Progenitor cell of endocrine pancreas (in vitro differentiated cells): ENCODE data around the gene KCTD8. TPM values are rescaled to one million over a fixed set of nuclear protein-coding genes. Genes with fewer than 3 reads are reported as not detected.
"Not testable (repeated sequence)": the region's sequence is repeated elsewhere in the genome, so short reads cannot be mapped to it uniquely, and the experiment has no call there.

Experiments used
- DNase-seq: peaks from one replicate; pipeline ENCODE4 v3.0.0; 2021; ENCODE audit warnings: low spot score; ENCODE audit not compliant: unreplicated experiment
- H3K27ac Mint-ChIP-seq: 2 replicates; pipeline ENCODE4 v1.8.0; 2021; ENCODE audit warnings: mild to moderate bottlenecking, moderate library complexity, mixed read lengths
- H3K27me3 Mint-ChIP-seq: 2 replicates; pipeline ENCODE4 v1.8.0; 2021; ENCODE audit warnings: mixed read lengths
- H3K36me3 Mint-ChIP-seq: 2 replicates; pipeline ENCODE4 v1.8.0; 2022; ENCODE audit warnings: mixed read lengths; ENCODE audit not compliant: insufficient read depth
- H3K4me1 Mint-ChIP-seq: 2 replicates; pipeline ENCODE4 v1.8.0; 2021; ENCODE audit warnings: low read depth, mixed read lengths
- H3K4me3 Mint-ChIP-seq: 2 replicates; pipeline ENCODE4 v1.8.0; 2021; ENCODE audit warnings: low read depth, mild to moderate bottlenecking, moderate library complexity, mixed read lengths
- H3K9me3 Mint-ChIP-seq: 2 replicates; pipeline ENCODE4 v1.8.0; 2021; ENCODE audit warnings: low read depth, mixed read lengths
- CTCF ChIP-seq: fragments of 200-600 bp; sonication (generic); IDR thresholded peaks from one replicate; pipeline ENCODE4 v1.5.0; 2021; ENCODE audit warnings: antibody characterized with exemption, mild to moderate bottlenecking; ENCODE audit not compliant: unreplicated experiment
- total RNA-seq: library from RNA; stranded (reverse); gene quantifications from 2 replicates; pipeline ENCODE4 v1.2.1, GENCODE V29; 2021

Gene KCTD8
- total RNA-seq, 1 donor from 2014 or later, result 1.3 TPM

DNA sequence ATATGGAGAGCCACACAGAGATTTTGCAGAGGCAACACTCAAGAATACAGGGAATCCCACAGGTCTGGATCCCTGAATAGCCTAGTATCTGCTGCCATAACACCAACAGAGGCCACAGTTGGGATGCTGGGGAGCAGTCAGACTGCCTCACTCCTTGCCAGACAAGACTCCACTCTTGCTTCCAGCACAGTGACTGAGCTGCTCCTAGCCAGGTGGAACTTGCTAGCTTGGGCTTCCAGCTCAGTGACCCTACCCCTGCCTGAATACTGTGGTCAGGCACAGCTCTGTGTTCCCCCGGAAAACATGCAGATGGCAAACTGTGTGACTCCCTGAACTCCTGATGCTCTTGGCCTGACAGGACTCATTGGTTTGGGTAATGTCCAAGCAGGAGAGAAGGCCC is 251.8 kb downstream of the KCTD8 start:
- Mint-ChIP-seq H3K9me3 (peaks cover 12% of the 10 kb centered on the region), H3K27me3 (no peaks in the 10 kb centered on the region), H3K27ac (no peak overlapping the region), H3K4me3 (no peak overlapping the region), H3K4me1 (no peaks in the 10 kb centered on the region), H3K36me3 (peaks cover 4% of the 10 kb centered on the region)
- DNase-seq, result no peak
- TF ChIP-seq CTCF, result no peak

GRCh38 chr4:44194365-44194764 is 254.2 kb downstream of the KCTD8 start:
- Mint-ChIP-seq H3K9me3 (peaks cover 15% of the 10 kb centered on the region), H3K4me1 (no peaks in the 10 kb centered on the region), H3K27ac (no peak overlapping the region), H3K4me3 (no peak overlapping the region), H3K36me3 (peaks cover 2% of the 10 kb centered on the region), H3K27me3 (no peaks in the 10 kb centered on the region)
- TF ChIP-seq CTCF, result no peak
- no peak for DNase-seq

- H3K4me1 Mint-ChIP-seq, result no peaks in the 10 kb centered on the region
- peaks cover 14% of the 10 kb centered on the region for H3K9me3 Mint-ChIP-seq
- DNase-seq, result no peak
- peaks cover 2% of the 10 kb centered on the region for H3K36me3 Mint-ChIP-seq
- no peaks in the 10 kb centered on the region for H3K27me3 Mint-ChIP-seq
- H3K4me3 Mint-ChIP-seq, result no peak overlapping the region
- H3K27ac Mint-ChIP-seq, result no peak overlapping the region
- no peak for TF ChIP-seq CTCF
These were observed 261.8 kb downstream of the KCTD8 start for GRCh38 chr4:44186850-44187246.

DNA sequence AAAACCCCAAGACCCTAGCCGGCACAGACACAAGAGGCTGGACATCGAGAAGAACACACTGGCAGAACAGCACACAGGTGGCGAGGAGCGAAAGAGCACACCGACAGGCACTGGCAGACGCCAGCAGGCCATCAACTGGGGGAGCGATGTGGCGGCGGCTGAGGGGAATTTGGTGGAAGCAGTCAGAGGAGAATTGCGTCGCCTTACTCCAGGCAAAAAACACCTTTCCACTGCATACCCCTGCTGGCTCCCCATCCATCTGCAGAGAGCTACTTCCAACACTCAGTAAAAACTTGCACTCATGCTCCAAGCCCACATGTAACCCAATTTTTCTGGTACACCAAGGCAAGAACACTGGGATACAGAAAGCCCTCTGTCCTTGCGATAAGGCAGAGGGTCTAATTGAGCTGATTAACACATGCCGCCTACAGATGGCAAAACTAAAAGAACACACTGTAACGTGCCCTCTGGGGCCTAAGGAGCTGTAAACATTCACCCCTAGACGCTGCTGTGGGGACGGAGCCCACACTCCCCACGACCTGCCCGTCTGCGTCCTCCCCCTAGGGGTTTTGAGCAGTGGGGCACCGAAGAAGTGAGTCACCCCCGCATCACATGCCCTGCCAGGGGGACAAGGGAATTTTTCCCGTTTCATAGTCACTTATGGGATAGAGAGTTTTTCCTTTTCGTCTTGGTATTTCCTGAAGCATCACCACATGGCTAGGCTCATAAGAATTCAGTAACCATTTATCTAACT is 262.3 kb downstream of the KCTD8 start:
- Mint-ChIP-seq H3K27me3 (no peaks in the 10 kb centered on the region), H3K4me1 (no peaks in the 10 kb centered on the region)
- TF ChIP-seq CTCF, result no peak

GRCh38 chr4:44181491-44182349 is 266.9 kb downstream of the KCTD8 start:
- H3K36me3 Mint-ChIP-seq, H3K27ac Mint-ChIP-seq, H3K9me3 Mint-ChIP-seq, H3K4me1 Mint-ChIP-seq, DNase-seq, H3K27me3 Mint-ChIP-seq, H3K4me3 Mint-ChIP-seq: not testable (repeated sequence)

More for the DNA sequence above, 262.3 kb downstream of the KCTD8 start:
- no peak for DNase-seq
- H3K9me3 Mint-ChIP-seq, result peaks cover 11% of the 10 kb centered on the region
- peaks cover 1% of the 10 kb centered on the region for H3K36me3 Mint-ChIP-seq
- H3K27ac Mint-ChIP-seq, result no peak overlapping the region
- H3K4me3 Mint-ChIP-seq, result no peak overlapping the region

GRCh38 chr4:44167766-44168165 is 280.8 kb downstream of the KCTD8 start:
- not testable (repeated sequence) for H3K27ac Mint-ChIP-seq, H3K4me3 Mint-ChIP-seq, H3K36me3 Mint-ChIP-seq, H3K27me3 Mint-ChIP-seq, DNase-seq, H3K9me3 Mint-ChIP-seq, H3K4me1 Mint-ChIP-seq
